Activated T-cell treated with anti-CD3 and anti-CD28 coated beads for 48 hours (primary cell): ENCODE results near the gene MEX3D.

Source experiments
- DNase-seq: peaks from one replicate; pipeline ENCODE4 v3.0.0-alpha.2; 2020; ENCODE audit warnings: low read depth

MEX3D gene

GRCh38 chr19:1593501-1593772, 25.3 kb upstream of the MEX3D start:
- DNase-seq = no peak

DNA sequence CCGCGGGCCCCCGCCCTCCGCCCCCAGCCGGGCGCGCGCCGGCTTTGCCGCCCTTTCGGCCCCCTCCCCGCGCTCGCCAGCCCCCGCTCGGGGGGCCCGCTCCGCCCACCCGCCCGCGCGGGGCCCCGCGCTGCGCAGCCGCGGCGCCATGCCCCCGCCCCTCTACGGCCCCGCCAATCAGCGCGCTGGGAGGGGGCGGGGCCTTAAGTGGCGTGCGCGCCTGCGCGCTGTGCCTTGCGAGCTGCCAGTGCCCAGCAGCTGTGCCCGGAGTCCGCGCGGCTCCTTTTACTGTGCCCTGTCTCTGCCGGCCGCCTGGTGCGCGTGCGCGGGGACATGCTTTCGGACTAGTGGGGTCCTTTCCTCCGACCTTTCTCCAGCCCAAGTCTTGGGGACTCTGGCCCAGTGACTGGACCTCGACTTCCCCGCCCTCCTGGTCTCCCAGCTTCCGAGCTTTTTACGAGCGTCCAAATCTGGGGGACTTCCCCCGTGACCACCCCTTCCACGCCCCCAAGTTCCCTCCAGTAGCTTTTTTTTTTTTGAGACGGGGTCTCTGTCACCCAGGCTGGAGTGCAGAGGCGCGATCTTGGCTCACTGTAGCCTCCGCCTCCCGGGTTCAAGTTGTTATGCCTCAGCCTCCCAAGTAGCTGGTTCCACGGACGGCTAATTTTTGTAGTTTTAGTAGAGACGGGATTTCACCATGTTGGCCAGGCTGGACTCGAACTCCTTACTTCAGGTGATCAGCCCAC, 24.8 kb upstream of the MEX3D start, which contains the start of gene MBD3:
TSS of gene MBD3 (minus strand) at position 111 of the 746 bp plus-strand sequence. CDS start 234 bp downstream, outside the sequence.
- DNase-seq = peak; percentile 88

DNA sequence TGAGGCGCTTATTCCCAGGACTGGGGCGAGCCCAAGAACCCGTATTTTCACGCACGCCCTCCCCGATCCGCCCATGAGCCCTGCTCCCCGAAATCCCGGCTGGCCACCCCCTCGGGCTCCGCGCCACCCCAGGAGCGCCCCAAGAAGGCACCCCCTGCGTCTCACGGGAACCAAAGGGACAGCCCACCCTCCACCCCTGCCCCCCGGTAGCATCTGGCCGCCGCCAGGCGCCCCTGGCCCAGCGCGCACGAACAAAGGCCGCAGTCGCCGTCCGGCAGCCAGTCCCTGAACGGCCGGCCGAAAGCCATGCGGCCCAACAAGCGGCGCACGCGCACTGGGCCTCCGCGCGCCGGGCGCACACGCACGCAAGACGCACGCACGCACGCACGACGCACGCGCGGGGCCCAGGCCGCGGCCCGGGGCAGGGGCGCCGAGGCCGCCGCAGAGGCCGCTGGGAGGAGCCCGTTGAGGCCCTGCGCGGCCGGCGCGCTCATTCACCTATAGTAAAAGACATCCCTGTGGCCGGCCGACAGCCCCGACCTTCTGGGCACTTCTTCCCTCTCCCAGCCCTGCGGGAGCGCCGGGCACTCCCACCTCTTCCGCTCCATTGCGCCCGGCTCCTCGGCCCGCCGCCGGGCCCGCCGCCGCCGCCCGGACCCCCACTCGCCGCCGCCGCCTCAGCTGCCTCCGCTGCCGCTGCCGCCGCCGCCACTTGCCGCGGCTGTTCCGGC, 24.1 kb upstream of the MEX3D start:
- peak; percentile 85 for DNase-seq

- DNase-seq = no peak
These were observed 23.4 kb upstream of the MEX3D start for GRCh38 chr19:1591421-1592023.

- DNase-seq = peak; percentile 32
These were observed 22.7 kb upstream of the MEX3D start for GRCh38 chr19:1590641-1591397.

DNA sequence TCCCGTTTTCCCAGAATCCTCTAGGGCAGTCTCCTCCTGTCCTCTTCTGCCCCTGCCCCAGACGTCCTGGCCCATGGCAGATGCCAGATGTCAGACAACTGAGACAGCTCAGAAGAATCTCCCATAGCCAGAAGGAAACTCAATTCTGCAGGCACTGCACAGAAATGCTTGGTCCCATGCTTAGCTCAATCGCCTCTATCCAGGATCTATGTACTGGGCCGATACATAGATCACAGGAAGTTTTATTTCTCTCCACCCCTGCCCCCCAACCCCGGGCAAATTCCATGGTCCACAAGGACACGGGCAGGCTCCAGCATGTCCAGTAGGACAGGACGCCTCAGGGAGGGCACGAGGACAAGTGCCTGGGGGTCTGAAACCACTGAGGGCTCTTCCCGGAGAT, 19.7 kb upstream of the MEX3D start:
- DNase-seq = no peak

DNA sequence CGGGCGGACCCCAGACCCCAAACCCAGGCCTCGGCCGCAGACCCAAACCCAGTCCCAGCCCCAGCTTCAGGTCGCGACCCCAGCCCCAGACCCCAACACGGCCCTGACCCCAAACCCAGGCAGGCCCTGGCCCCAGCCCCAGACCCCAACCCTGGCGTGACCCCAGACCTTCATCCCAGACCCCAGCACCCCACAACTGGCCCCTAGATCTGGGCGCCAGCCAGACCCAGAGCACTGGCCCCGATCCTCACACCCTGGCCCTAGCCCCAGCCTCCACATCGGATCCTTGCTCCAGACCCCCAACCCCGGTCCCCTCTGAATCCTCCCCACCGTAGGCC, 17.1 kb upstream of the MEX3D start:
- no peak for DNase-seq

- no peak for DNase-seq
These were observed 16.5 kb upstream of the MEX3D start for GRCh38 chr19:1584500-1585242.

GRCh38 chr19:1582201-1582600, 14.1 kb upstream of the MEX3D start:
- DNase-seq = no peak

DNA sequence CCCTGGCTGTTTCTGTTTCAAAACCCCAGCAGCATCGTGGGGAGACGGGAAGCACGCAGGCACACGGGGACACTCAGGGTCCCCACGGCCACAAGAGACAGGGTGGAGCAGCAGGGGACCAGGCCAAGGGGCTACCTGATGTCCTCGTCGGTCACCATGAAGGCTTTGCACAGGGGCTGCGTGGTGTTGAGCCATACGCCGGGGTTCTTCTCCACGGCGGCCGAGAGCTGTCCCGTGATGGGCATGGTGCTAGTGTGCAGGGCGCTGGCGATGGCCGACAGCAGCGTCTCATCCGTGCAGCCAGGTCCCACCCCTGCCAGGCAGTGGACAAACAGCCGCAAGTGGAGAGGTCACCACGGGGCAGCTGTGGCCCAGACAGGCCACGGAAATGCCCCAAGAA, 12.8 kb upstream of the MEX3D start:
- DNase-seq = no peak

GRCh38 chr19:1580382-1580781, 12.3 kb upstream of the MEX3D start:
- DNase-seq = no peak

DNA sequence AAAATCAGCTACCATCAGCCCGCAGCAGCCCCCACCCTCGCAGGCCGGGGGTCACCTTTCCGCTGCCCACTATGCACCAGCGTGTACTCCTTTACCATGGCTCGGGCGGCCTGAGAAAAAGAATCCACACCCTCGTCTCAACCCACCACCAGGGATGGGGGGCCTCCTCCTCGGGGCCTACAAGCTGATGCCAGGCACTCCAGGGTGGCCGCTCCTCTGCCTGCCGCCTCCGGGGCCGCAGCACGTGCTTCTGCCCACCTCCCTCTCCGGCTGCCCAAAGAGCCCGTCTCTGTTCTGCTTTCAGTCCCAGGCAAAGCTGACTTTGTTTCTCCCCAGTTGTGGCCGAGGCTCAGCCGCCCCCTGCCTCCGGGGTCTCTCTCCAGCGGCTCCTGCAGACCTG, 11.1 kb upstream of the MEX3D start:
- no peak for DNase-seq

- no peak for DNase-seq
These were observed 9.9 kb upstream of the MEX3D start for GRCh38 chr19:1577929-1578618.

DNA sequence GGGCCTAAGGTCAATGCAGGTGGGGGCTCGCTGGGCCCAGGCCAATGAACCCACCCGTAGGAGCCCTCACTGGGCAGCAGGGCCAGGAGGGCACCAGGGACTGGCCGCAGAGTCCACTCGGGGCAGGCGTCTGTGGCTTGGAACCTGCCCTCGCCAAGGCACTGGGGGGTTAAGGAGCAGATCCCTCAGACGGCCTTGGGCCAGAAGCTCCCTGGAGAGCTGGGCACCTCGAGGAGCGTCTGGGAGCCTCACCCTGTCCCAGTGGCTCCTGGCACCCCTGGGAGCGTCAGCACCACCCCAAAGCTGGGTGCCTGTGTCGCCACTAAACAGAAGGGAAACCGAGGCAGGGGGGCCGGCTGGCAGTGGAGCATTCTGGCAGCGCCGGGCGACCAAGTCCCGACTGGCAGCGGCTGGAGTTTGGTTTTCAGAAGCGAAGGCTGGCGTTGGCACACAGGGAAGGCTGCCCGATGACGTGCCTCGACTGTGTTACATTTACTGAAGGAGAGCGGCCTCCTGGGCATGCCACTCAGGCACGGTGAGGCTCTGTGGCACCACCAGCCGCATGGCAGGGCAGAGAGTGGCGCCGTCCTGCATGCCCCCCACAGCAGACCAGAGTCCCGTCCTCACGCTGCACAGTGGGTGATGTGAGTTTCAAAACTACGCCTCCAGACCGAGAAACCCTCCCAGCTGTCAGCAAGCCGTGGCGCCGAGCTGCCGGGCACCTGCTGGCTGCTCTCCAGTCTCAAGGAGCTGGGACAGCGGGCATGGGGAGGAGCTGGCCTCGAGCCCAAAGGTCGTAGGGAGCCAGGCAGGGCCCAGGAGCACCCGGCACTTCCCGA, 9.2 kb upstream of the MEX3D start:
- no peak for DNase-seq

DNA sequence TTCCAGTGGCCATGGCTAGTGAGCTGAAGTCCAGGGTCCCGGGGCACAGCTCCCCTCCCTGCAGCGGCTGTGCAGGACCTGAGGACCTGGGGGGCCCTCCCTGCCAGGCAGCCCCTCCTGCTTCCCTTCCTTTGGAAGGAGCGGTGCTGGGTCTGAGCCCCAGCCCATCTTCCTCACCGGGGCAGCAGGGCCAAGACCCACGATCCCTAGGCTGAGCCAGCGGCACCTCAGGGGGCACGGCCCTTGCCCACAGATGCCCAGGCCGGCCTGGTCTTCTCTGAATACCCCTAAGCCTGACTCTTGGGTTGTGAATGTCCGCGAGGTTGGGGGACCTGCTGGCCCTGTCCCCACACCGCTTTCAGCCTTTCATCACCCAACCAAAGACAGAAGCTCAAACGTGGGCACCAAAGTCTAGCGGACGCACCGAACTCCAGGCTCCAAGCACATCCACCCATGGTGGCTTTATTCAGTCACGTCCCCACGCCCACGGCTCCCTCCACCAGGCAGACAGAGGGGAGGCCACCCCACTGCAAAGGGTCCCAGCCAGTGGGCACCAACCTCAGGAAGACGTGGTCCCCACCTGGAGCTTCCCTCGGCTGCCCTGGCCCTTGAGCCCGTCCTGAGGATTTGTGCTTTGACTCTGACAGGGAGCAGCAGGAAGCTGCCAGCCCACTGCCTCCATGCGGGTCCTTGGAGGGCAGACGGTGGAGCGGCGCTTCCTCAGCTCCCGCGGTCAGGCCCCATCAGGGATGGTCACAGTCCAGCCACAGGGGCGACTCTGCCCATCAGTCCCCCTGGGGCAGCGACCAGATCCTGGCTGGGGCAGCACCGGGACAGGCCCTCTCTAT, 8.3 kb upstream of the MEX3D start:
- no peak for DNase-seq

GRCh38 chr19:1575323-1576241, 7.5 kb upstream of the MEX3D start:
- DNase-seq = no peak

- no peak for DNase-seq
These were observed 6.4 kb upstream of the MEX3D start for GRCh38 chr19:1574354-1575136.

- no peak for DNase-seq
These were observed 4.7 kb upstream of the MEX3D start for GRCh38 chr19:1572795-1573194.
